ENCODE measurements around the gene LCA5L. TPM values are rescaled to one million over a fixed set of nuclear protein-coding genes. Genes with fewer than 3 reads are reported as not detected.
A peak's percentile ranks its signal among the peaks of the same experiment; 100 is the strongest.
"Not testable (repeated sequence)": the region's sequence is repeated elsewhere in the genome, so short reads cannot be mapped to it uniquely, and the experiment has no call there.

Gene LCA5L
- total RNA-seq, 8 experiments from 2014 or later: 1.6 to 9.7 (median 3.3) TPM

GRCh38 chr21:39381009-39381408 lies 64.6 kb downstream of the LCA5L start:
- H3K4me1 ChIP-seq (replicated peaks in 1 of 2): peaks cover 4 to 8% of the 10 kb centered on the region in 2 donors
- ATAC-seq (replicated peaks in 6 of 8): no peak
- in situ Hi-C loops (cut with MboI; ENCODE audit: low pct_unique_long_range_greater_than_20kb in 2 of 9, low sequenced_read_pairs in 9 of 9, unreplicated experiment in 9 of 9): no loop called here
- peak overlapping the region; percentile 68 to 81 for H3K27ac ChIP-seq
- H3K4me3 ChIP-seq: peak overlapping the region; percentile 55 to 92 (median 80)
- WGBS, 10 experiments: 0 to 56% (median 14%) methylated on average over 1 to 9 of the region's 12 CpGs; no CpG with 5 or more reads in 2 of the 10 experiments

GRCh38 chr21:39379986-39380891 lies 65.3 kb downstream of the LCA5L start:
- peaks cover 4 to 8% of the 10 kb centered on the region in 2 donors for H3K4me1 ChIP-seq (replicated peaks in 1 of 2)
- in situ Hi-C loops (cut with MboI; ENCODE audit: low pct_unique_long_range_greater_than_20kb in 2 of 9, low sequenced_read_pairs in 9 of 9, unreplicated experiment in 9 of 9): no loop called here
- peak overlapping the region; percentile 68 to 81 for H3K27ac ChIP-seq
- H3K4me3 ChIP-seq: peak overlapping the region; percentile 55 to 92 (median 80)
- peak; percentile 95 to 99 (median 98) for ATAC-seq (replicated peaks in 6 of 8)
- WGBS, 10 experiments: 0 to 40% (median 2%) methylated on average over 1 to 24 of the region's 65 CpGs

- WGBS, 10 experiments: 71 to 100% (median 78%) methylated on average over 1 to 6 of the region's 7 CpGs; no CpG with 5 or more reads in 4 of the 10 experiments
- H3K4me3 ChIP-seq: no peak overlapping the region
- H3K27ac ChIP-seq: no peak overlapping the region
- ATAC-seq (replicated peaks in 6 of 8): no peak
- in situ Hi-C loops (cut with MboI; ENCODE audit: low pct_unique_long_range_greater_than_20kb in 2 of 9, low sequenced_read_pairs in 9 of 9, unreplicated experiment in 9 of 9): no loop called here
- peaks cover 4 to 8% of the 10 kb centered on the region in 2 donors for H3K4me1 ChIP-seq (replicated peaks in 1 of 2)
Observed at GRCh38 chr21:39377444-39378050, 68.0 kb downstream of the LCA5L start.

- Histone ChIP-seq H3K27ac (no peak overlapping the region), H3K4me1 (replicated peaks in 1 of 2) (no peaks in the 10 kb centered on the region), H3K4me3 (no peak overlapping the region)
- in situ Hi-C loops (cut with MboI; ENCODE audit: low pct_unique_long_range_greater_than_20kb in 2 of 9, low sequenced_read_pairs in 9 of 9, unreplicated experiment in 9 of 9): no loop called here
- WGBS, 10 experiments: 0 to 100% (median 65%) methylated on average over 1 to 2 of the region's 2 CpGs; no CpG with 5 or more reads in 4 of the 10 experiments
- no peak for ATAC-seq (replicated peaks in 6 of 8)
Observed at GRCh38 chr21:39375446-39375845, 70.1 kb downstream of the LCA5L start.

- H3K27ac ChIP-seq: no peak overlapping the region
- WGBS, 10 experiments: 0 to 100% (median 67%) methylated on average over 1 to 6 of the region's 6 CpGs; no CpG with 5 or more reads in 2 of the 10 experiments
- H3K4me1 ChIP-seq (replicated peaks in 1 of 2): no peaks in the 10 kb centered on the region
- in situ Hi-C loops (cut with MboI; ENCODE audit: low pct_unique_long_range_greater_than_20kb in 2 of 9, low sequenced_read_pairs in 9 of 9, unreplicated experiment in 9 of 9): no loop called here
- peak in 6 of 8 experiments; percentile 18 to 30 (median 21) for ATAC-seq (replicated peaks in 6 of 8)
- H3K4me3 ChIP-seq: no peak overlapping the region
Observed at GRCh38 chr21:39374046-39374445, 71.5 kb downstream of the LCA5L start.

GRCh38 chr21:39373634-39374033 lies 71.9 kb downstream of the LCA5L start:
- in situ Hi-C loops (cut with MboI; ENCODE audit: low pct_unique_long_range_greater_than_20kb in 2 of 9, low sequenced_read_pairs in 9 of 9, unreplicated experiment in 9 of 9): no loop called here
- WGBS, 10 experiments: 3 to 50% (median 24%) methylated on average over 1 to 5 of the region's 5 CpGs; no CpG with 5 or more reads in 2 of the 10 experiments
- ATAC-seq (replicated peaks in 6 of 8): peak; percentile 72 to 96 (median 90)
- no peak overlapping the region for H3K4me3 ChIP-seq
- no peaks in the 10 kb centered on the region for H3K4me1 ChIP-seq (replicated peaks in 1 of 2)
- H3K27ac ChIP-seq: no peak overlapping the region

GRCh38 chr21:39369896-39370288 lies 75.7 kb downstream of the LCA5L start:
- 63 to 100% (median 83%) methylated on average over 1 to 5 of the region's 7 CpGs; no CpG with 5 or more reads in 5 of the 10 experiments for WGBS, 10 experiments
- in situ Hi-C loops (cut with MboI; ENCODE audit: low pct_unique_long_range_greater_than_20kb in 2 of 9, low sequenced_read_pairs in 9 of 9, unreplicated experiment in 9 of 9); ATAC-seq (replicated peaks in 6 of 8): not testable (repeated sequence)

GRCh38 chr21:39367783-39368182 lies 77.8 kb downstream of the LCA5L start:
- Histone ChIP-seq H3K27ac (no peak overlapping the region), H3K4me3 (no peak overlapping the region), H3K4me1 (replicated peaks in 1 of 2) (no peaks in the 10 kb centered on the region)
- in situ Hi-C loops (cut with MboI; ENCODE audit: low pct_unique_long_range_greater_than_20kb in 2 of 9, low sequenced_read_pairs in 9 of 9, unreplicated experiment in 9 of 9): no loop called here
- WGBS, 10 experiments: 0 to 83% (median 78%) methylated on average over 1 to 2 of the region's 2 CpGs; no CpG with 5 or more reads in 6 of the 10 experiments
- no peak for ATAC-seq (replicated peaks in 6 of 8)

More at GRCh38 chr21:39369896-39370288, 75.7 kb downstream of the LCA5L start:
- H3K27ac ChIP-seq; H3K4me3 ChIP-seq; H3K4me1 ChIP-seq (replicated peaks in 1 of 2): not testable (repeated sequence)

- no peak overlapping the region for H3K4me3 ChIP-seq
- 20 to 40% methylated on average over 1 to 2 of the region's 4 CpGs; no CpG with 5 or more reads in 8 of the 10 experiments for WGBS, 10 experiments
- H3K4me1 ChIP-seq (replicated peaks in 1 of 2): no peaks in the 10 kb centered on the region
- no peak for ATAC-seq (replicated peaks in 6 of 8)
- H3K27ac ChIP-seq: no peak overlapping the region
- in situ Hi-C loops (cut with MboI; ENCODE audit: low pct_unique_long_range_greater_than_20kb in 2 of 9, low sequenced_read_pairs in 9 of 9, unreplicated experiment in 9 of 9): no loop called here
Observed at GRCh38 chr21:39366563-39366962, 79.0 kb downstream of the LCA5L start.

GRCh38 chr21:39364949-39365348 lies 80.6 kb downstream of the LCA5L start:
- no peak overlapping the region for H3K27ac ChIP-seq
- WGBS, 10 experiments: 69 to 100% (median 88%) methylated on average over 1 to 4 of the region's 4 CpGs; no CpG with 5 or more reads in 1 of the 10 experiments
- no peaks in the 10 kb centered on the region for H3K4me1 ChIP-seq (replicated peaks in 1 of 2)
- no peak for ATAC-seq (replicated peaks in 6 of 8)
- in situ Hi-C loops (cut with MboI; ENCODE audit: low pct_unique_long_range_greater_than_20kb in 2 of 9, low sequenced_read_pairs in 9 of 9, unreplicated experiment in 9 of 9): no loop called here
- no peak overlapping the region for H3K4me3 ChIP-seq

GRCh38 chr21:39363607-39364555 lies 81.7 kb downstream of the LCA5L start:
- Histone ChIP-seq H3K4me1 (replicated peaks in 1 of 2) (no peaks in the 10 kb centered on the region), H3K4me3 (no peak overlapping the region), H3K27ac (no peak overlapping the region)
- WGBS, 10 experiments: 42 to 100% (median 89%) methylated on average over 1 to 6 of the region's 6 CpGs
- peak in 1 of 8 experiments; percentile 19 for ATAC-seq (replicated peaks in 6 of 8)
- in situ Hi-C loops (cut with MboI; ENCODE audit: low pct_unique_long_range_greater_than_20kb in 2 of 9, low sequenced_read_pairs in 9 of 9, unreplicated experiment in 9 of 9): no loop called here

- ATAC-seq (replicated peaks in 6 of 8): no peak
- Histone ChIP-seq H3K4me3 (no peak overlapping the region), H3K4me1 (replicated peaks in 1 of 2) (no peaks in the 10 kb centered on the region), H3K27ac (no peak overlapping the region)
- in situ Hi-C loops (cut with MboI; ENCODE audit: low pct_unique_long_range_greater_than_20kb in 2 of 9, low sequenced_read_pairs in 9 of 9, unreplicated experiment in 9 of 9): no loop called here
- WGBS, 10 experiments: 71 to 100% (median 81%) methylated on average over 1 to 3 of the region's 3 CpGs; no CpG with 5 or more reads in 3 of the 10 experiments
Observed at GRCh38 chr21:39362733-39363132, 82.8 kb downstream of the LCA5L start.
